GM19351 (cell line): ENCODE data around the gene GRIA1.

ENCODE experiments used
- ATAC-seq: cut with Tn5 transposase; IDR thresholded peaks from one replicate; pipeline ENCODE4 v1.9.1; 2021; ENCODE audit warnings: mild to moderate bottlenecking, moderate library complexity; ENCODE audit not compliant: unreplicated experiment

Gene GRIA1

GRCh38 chr5:153496835-153497234 is 6.4 kb downstream of the GRIA1 start:
- ATAC-seq, result peak; percentile 70

DNA sequence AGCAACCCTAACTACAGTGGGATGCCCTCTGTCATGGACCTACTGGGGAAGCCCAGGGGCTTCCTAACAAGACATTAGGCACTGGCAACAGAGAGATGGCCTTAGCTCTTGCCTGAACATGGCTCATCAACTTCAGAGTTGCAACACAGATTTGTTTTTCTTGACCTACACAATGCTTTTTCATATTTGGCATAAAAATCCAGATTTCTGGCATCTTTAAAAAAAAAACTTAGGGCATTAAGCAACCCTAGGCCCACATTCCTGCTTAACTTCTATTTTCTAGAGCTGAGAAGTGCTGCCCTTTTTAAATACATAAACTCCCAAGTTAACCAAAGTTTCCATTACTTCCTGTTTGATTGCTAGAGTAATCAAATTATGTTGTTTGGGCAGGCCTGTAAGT is 8.0 kb downstream of the GRIA1 start:
- ATAC-seq, result no peak

GRCh38 chr5:153500178-153500577 is 9.7 kb downstream of the GRIA1 start:
- ATAC-seq, result no peak

GRCh38 chr5:153504726-153505125 is 14.3 kb downstream of the GRIA1 start:
- no peak for ATAC-seq

- no peak for ATAC-seq
Measured at GRCh38 chr5:153508700-153509099, 18.2 kb downstream of the GRIA1 start.

GRCh38 chr5:153511622-153512021 is 21.2 kb downstream of the GRIA1 start:
- ATAC-seq, result no peak

- no peak for ATAC-seq
Measured at GRCh38 chr5:153513156-153513555, 22.7 kb downstream of the GRIA1 start.

- ATAC-seq, result no peak
Measured at GRCh38 chr5:153515301-153515700, 24.8 kb downstream of the GRIA1 start.

DNA sequence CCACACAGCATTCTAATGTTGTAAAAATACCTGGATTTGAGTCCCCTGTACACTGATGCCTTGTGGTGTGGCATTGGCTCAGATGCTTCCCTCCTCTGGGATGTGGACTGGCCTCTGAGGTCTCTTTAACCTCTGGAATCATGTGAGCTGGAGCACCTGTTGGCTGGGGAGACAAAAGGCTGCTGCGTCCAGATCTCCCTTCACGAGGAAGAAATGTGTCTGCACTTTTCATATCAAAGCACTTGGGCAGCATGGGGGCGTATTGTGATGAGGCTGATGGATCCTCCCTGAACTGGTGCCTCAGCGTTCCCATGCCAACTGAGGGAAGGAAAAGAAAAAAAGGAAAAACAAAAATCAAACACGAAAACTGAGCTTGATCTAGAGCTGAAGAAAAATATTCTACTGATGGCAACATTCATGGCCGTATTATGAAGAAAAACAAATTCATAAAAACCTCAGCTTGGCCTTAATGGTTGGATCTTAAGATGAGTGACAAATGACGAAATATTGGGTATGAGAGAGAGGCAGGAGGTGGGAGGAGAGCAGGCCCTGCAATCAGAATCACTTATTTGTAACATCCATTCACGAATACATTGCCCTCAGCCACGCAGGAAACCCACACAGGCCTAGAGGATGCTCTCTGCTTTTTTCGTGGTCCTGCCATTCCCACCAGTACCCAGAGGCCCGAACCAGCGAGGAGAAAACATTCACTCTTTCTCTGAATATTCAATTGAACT is 26.2 kb downstream of the GRIA1 start:
- ATAC-seq, result no peak

- no peak for ATAC-seq
Measured at GRCh38 chr5:153517241-153517611, 26.8 kb downstream of the GRIA1 start.

DNA sequence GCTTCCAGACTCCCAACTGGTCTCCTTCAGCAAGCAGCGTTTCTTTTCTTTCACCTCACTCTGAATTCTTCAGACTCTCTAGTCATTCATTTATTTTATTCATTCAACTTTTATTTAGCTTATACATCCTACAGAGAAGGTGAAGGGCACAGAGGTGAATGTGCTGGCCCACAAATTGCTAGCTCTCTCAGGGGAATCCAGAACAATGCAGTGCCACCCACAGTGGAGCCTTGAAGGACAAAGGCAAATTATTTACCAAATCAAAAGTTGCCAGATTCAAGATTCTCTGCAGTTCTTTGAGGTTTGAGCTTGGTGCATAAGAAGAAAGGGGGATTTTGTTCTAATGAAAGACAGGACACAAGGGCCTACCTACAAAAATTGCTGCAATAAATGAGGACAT is 29.7 kb downstream of the GRIA1 start:
- ATAC-seq, result no peak

DNA sequence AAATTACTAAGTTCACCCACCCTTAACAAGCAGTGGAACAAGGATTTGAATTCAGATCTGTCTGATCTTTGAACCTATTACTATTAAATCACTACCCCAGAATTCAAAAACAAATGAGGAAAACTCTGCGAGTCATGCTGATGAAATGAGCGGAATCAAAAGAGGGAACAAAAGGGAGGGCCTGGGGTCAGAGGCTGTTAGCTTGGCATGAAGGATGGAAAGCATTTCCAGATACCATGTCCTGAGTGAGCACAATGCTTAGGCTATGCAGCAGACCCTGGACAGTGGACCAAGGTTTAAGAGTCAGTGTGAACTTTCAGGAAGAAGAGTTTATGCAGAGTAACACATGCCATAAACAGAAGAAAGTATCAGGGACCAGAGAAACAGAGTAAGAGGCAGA is 30.5 kb downstream of the GRIA1 start:
- no peak for ATAC-seq

GRCh38 chr5:153523211-153523610 is 32.7 kb downstream of the GRIA1 start:
- no peak for ATAC-seq

GRCh38 chr5:153523831-153524230 is 33.4 kb downstream of the GRIA1 start:
- ATAC-seq, result no peak

DNA sequence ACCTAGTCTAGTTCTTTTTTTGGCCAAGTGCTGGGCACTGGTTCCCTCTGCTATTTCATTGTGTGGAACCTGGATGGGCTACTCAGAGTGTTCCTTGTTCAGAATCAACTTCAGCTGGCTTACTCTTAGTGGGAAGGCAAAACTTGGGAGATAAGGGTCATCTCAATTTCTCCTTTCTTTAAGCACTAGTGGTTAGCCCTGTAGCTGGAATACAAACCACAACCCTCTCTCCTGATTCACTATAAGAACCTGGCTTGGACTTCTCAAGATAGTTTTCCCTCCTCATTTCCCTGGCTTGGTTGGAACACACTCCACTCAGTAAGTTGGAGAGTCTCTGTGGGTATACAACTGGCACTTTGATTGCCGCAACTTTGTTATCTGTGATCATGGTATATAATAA is 35.1 kb downstream of the GRIA1 start:
- ATAC-seq, result no peak

DNA sequence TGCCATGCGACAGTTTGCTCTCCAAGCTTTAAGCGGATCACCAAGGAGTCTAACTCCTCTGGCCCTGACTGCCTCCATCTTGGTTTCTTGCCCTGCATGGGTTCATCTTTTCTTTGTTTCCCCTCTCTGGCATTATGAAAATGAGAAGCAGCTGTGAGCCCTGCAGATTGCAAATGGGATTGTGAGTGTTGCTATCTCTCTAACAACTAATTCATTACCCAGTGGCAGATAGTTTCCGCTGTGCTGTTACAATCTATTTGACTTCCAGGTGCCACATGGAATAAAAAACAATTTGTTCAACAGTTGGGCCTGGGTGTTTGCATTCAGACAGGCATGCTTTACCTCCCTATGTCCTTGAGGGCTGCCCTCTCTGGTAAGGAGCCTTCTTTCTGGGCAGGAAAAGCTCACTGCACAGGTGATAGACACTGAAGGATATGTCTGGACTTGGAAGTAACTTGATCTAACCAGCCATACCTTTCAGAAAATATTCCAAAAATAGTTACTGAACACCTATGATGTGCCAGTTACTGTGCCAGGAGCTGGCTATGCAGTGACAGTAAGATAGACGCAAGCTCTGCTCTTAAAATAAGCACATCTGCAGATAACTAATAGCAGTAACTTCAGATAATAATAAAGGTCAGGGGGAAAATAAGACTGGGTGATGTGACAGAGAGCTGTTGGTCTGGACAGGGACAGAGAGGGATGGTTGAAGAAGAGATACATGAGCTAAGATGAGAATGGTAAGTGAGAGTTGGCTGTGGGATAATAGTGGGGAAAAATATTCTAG is 40.1 kb downstream of the GRIA1 start:
- no peak for ATAC-seq

DNA sequence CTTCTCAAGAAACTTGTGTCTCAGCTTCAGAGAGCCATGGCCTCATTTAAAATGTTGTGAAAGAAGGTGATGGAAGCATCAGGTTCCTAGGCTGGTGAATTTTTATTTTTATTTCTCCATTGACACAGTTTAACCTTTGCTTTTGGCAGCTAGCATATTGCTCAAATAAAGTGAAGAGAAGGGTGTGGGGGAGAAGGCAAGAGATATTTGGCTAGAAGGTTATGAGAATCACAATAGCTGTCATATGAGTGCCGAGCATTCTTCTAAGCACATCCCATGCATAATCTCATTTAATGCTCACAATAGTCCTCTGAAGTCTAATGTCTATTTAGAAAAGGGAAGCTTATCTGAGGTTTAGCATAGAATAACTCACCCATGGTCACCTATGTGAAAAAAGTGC is 43.1 kb downstream of the GRIA1 start:
- no peak for ATAC-seq

DNA sequence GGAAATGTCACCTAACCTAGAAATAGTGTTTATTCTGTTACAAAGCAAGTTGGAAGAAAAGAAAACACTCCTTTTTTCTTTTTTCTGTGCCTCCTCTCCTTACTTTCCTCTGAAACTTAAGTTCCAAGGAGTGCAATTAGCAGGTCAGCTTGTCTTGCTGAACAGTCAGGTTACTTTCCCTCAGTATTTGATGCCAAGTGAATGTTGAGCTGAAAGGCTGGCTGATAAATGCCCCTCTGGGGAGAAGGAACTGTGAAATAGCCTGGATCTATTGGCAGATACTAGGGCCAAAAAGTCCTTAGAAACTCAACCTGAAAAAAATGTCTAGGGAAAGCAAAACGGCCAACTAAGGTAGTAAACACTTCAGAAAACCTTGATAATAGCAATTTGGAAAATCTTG is 43.6 kb downstream of the GRIA1 start:
- ATAC-seq, result no peak

DNA sequence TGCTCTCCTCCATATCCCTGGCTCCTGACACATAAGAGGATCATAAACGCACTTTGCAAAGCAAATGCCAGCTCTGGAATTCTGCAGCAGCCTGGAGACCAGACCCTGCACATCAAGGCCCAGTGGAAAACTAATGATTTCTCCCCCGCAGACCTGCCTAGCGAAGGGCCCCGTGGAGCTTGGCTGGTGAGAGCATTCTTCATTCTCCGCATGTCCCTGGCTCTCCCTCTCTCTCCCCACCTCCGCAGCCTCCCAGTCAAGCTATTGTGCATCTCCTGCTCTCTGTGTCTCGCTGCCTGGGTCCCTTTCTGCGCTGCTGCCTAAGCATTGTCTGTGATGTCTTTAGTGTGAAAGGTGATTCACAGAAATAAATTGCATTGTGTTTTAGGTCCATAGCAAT is 46.7 kb downstream of the GRIA1 start:
- no peak for ATAC-seq

- ATAC-seq, result no peak
Measured at GRCh38 chr5:153539983-153540382, 49.5 kb downstream of the GRIA1 start.

GRCh38 chr5:153542536-153542935 is 52.1 kb downstream of the GRIA1 start:
- no peak for ATAC-seq

- ATAC-seq, result peak; percentile 59
Measured at GRCh38 chr5:153543288-153543687, 52.8 kb downstream of the GRIA1 start.
